PC-9 (cell line): ENCODE results near the gene GNA12.

ENCODE experiments used
- CTCF ChIP-seq: fragments of 200-600 bp; sonication (generic); conservative IDR thresholded peaks from 2 replicates; pipeline ENCODE4 v1.6.1; 2017; ENCODE audit warnings: mixed run types, antibody characterized with exemption, mild to moderate bottlenecking, moderate library complexity
- EZH2 ChIP-seq: fragments of 200-600 bp; sonication (generic); IDR thresholded peaks from 2 replicates; pipeline ENCODE4 v1.8.0; 2017; ENCODE audit warnings: antibody characterized with exemption, low read depth

- TF ChIP-seq CTCF (no peak), EZH2 (no peak)
Measured at GRCh38 chr7:2872296-2872874, 28.3 kb upstream of the GNA12 start.
